Keratinocyte (primary cell): ENCODE data around the gene ACP7.

Source experiments
- EZH2 ChIP-seq: IDR thresholded peaks from one replicate; pipeline ENCODE4 v1.6.1; 2012; ENCODE audit warnings: inconsistent platforms, mild to moderate bottlenecking, low read length, moderate library complexity
- TF ChIP-seq, protein P1 (sequence below), 3 experiments: IDR thresholded peaks in 1 of 3; conservative IDR thresholded peaks in 1 of 3; optimal IDR thresholded peaks in 1 of 3; 2 replicates in 2 of 3; 3 replicates in 1 of 3; pipeline versions ENCODE3 to v1.5.1; 2011; ENCODE audit warnings: low read length in 3 of 3, mild to moderate bottlenecking in 3 of 3, moderate library complexity in 2 of 3, control low read depth in 1 of 3, inconsistent platforms in 1 of 3; ENCODE audit not compliant: insufficient read depth in 2 of 3; ENCODE audit errors: extremely low read depth in 1 of 3

DNA sequence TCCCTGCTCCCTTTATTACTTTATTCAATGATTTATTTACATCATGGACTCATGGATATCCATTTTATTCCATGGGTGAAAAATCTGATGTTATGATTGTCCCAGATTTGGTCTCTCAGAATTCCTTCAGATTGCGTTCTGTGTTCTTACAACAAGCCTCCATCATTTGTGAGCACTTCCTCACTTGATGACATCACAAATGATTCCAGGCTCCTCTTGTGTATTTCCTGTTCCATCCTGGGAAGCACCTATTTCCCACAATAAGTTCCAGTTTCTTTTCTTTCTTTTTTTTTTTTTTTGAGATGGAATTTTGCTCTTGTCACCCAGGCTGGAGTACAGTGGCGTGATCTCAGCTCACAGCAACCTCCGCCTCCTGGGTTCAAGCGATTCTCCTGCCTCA, 6.7 kb downstream of the ACP7 start:
- TF ChIP-seq, protein P1, sequence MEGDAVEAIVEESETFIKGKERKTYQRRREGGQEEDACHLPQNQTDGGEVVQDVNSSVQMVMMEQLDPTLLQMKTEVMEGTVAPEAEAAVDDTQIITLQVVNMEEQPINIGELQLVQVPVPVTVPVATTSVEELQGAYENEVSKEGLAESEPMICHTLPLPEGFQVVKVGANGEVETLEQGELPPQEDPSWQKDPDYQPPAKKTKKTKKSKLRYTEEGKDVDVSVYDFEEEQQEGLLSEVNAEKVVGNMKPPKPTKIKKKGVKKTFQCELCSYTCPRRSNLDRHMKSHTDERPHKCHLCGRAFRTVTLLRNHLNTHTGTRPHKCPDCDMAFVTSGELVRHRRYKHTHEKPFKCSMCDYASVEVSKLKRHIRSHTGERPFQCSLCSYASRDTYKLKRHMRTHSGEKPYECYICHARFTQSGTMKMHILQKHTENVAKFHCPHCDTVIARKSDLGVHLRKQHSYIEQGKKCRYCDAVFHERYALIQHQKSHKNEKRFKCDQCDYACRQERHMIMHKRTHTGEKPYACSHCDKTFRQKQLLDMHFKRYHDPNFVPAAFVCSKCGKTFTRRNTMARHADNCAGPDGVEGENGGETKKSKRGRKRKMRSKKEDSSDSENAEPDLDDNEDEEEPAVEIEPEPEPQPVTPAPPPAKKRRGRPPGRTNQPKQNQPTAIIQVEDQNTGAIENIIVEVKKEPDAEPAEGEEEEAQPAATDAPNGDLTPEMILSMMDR (optimal IDR thresholded peaks at IDR 0.05 in 1 of 3, IDR thresholded peaks at IDR 0.05 in 1 of 3, conservative IDR thresholded peaks at IDR 0.05 in 1 of 3; ENCODE audit: extremely low read depth in 1 of 3, insufficient read depth in 2 of 3, low read length in 3 of 3), result no peak
- TF ChIP-seq EZH2, result no peak
